WTC11 (cell line): ENCODE measurements around the gene GLRX. TPM values are rescaled to one million over a fixed set of nuclear protein-coding genes. Genes with fewer than 3 reads are reported as not detected.
"Not testable (repeated sequence)": the region's sequence is repeated elsewhere in the genome, so short reads cannot be mapped to it uniquely, and the experiment has no call there.

Source experiments
- ATAC-seq: fragments of 200-7000 bp; cut with Tn5 transposase; 2 replicates; pipeline ENCODE4 v1.10.0; 2021; ENCODE audit warnings: mild to moderate bottlenecking, moderate library complexity
- CTCF ChIA-PET: fragments of 300-600 bp; sonication (Branson Sonifier 250); formaldehyde crosslinking; loops from one replicate; lab custom pipeline; 2021; ENCODE audit warnings: antibody characterized with exemption; lab: Charles Lee
- POLR2A ChIA-PET: fragments of 350-600 bp; sonication (Branson Sonifier 250); formaldehyde crosslinking; loops from one replicate; lab custom pipeline; 2021; ENCODE audit warnings: antibody characterized with exemption; lab: Charles Lee
- DNase-seq: peaks from one replicate; pipeline ENCODE4 v3.0.0; 2021; ENCODE audit warnings: low spot score
- H3K27ac Mint-ChIP-seq: 2 replicates; pipeline ENCODE4 v1.8.0; 2021; ENCODE audit warnings: mixed read lengths
- H3K27me3 Mint-ChIP-seq: 2 replicates; pipeline ENCODE4 v1.8.0; 2021; ENCODE audit warnings: low read depth, mild to moderate bottlenecking, moderate library complexity, mixed read lengths
- H3K36me3 Mint-ChIP-seq: 2 replicates; pipeline ENCODE4 v1.8.0; 2021; ENCODE audit warnings: mixed read lengths
- H3K4me1 Mint-ChIP-seq: 2 replicates; pipeline ENCODE4 v1.8.0; 2022; ENCODE audit warnings: mixed read lengths
- H3K4me3 Mint-ChIP-seq: 2 replicates; pipeline ENCODE4 v1.8.0; 2021; ENCODE audit warnings: mild to moderate bottlenecking, moderate library complexity, mixed read lengths
- H3K9me3 Mint-ChIP-seq: 2 replicates; pipeline ENCODE4 v1.8.0; 2021; ENCODE audit warnings: mixed read lengths
- SMAD4 ChIP-seq: sonication (generic); formaldehyde crosslinking; IDR thresholded peaks from 2 replicates; pipeline ENCODE4 v1.8.0; 2022; ENCODE audit warnings: mild to moderate bottlenecking, missing genetic modification reagents
- ZNF671 ChIP-seq: fragments of 250-450 bp; sonication (Bioruptor Pico); IDR thresholded peaks from 2 replicates; pipeline ENCODE4 v1.8.0; 2021; ENCODE audit warnings: mild to moderate bottlenecking
- total RNA-seq: library from RNA; stranded (reverse); gene quantifications from 3 replicates; pipeline ENCODE4 v1.2.3, GENCODE V29; 2021
- TF ChIP-seq, protein P1 (sequence below): sonication (generic); formaldehyde crosslinking; conservative IDR thresholded peaks from 2 replicates; pipeline ENCODE4 v1.8.1; 2023; ENCODE audit warnings: mild to moderate bottlenecking, low read depth, missing genetic modification reagents, moderate library complexity
- TF ChIP-seq, protein P2 (sequence below): fragments of 250-450 bp; sonication (Bioruptor Pico); IDR thresholded peaks from 2 replicates; pipeline ENCODE4 v1.9.0; 2021; ENCODE audit warnings: mild to moderate bottlenecking
- TF ChIP-seq, protein P3 (sequence below): sonication (generic); formaldehyde crosslinking; IDR thresholded peaks from 2 replicates; pipeline ENCODE4 v1.8.1; 2022; ENCODE audit warnings: missing genetic modification reagents, borderline replicate concordance
- TF ChIP-seq, protein P4 (sequence below): sonication (generic); formaldehyde crosslinking; IDR thresholded peaks from 2 replicates; pipeline ENCODE4 v1.8.1; 2022; ENCODE audit warnings: mild to moderate bottlenecking, missing genetic modification reagents, moderate library complexity, borderline replicate concordance

GLRX gene
- total RNA-seq, 1 experiment from 2014 or later: 15.9 TPM

DNA sequence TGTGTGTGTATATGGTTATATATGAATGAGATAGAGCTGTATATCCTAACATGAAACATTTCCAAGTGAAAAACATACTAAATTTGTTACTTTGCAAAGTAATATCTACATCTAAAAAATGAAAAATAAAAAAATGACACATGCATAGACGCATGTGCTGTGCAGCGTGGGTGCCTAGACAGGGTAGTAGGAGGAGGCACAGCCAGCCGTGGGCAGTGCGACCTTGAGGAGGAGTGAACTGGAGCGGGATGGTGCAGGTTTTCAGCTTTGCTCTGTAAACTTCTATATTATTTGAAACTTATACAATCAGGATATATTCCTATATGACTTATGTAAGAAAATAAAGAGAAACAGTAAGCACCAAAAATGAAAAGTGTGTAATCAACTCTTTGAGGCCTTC, 15.0 kb upstream of the GLRX start (continued):
- TF ChIP-seq, protein P1, sequence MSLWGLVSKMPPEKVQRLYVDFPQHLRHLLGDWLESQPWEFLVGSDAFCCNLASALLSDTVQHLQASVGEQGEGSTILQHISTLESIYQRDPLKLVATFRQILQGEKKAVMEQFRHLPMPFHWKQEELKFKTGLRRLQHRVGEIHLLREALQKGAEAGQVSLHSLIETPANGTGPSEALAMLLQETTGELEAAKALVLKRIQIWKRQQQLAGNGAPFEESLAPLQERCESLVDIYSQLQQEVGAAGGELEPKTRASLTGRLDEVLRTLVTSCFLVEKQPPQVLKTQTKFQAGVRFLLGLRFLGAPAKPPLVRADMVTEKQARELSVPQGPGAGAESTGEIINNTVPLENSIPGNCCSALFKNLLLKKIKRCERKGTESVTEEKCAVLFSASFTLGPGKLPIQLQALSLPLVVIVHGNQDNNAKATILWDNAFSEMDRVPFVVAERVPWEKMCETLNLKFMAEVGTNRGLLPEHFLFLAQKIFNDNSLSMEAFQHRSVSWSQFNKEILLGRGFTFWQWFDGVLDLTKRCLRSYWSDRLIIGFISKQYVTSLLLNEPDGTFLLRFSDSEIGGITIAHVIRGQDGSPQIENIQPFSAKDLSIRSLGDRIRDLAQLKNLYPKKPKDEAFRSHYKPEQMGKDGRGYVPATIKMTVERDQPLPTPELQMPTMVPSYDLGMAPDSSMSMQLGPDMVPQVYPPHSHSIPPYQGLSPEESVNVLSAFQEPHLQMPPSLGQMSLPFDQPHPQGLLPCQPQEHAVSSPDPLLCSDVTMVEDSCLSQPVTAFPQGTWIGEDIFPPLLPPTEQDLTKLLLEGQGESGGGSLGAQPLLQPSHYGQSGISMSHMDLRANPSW: no peak
- TF ChIP-seq, protein P2, sequence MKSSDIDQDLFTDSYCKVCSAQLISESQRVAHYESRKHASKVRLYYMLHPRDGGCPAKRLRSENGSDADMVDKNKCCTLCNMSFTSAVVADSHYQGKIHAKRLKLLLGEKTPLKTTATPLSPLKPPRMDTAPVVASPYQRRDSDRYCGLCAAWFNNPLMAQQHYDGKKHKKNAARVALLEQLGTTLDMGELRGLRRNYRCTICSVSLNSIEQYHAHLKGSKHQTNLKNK: no peak
- TF ChIP-seq, all 79 proteins: peak for 0

DNA sequence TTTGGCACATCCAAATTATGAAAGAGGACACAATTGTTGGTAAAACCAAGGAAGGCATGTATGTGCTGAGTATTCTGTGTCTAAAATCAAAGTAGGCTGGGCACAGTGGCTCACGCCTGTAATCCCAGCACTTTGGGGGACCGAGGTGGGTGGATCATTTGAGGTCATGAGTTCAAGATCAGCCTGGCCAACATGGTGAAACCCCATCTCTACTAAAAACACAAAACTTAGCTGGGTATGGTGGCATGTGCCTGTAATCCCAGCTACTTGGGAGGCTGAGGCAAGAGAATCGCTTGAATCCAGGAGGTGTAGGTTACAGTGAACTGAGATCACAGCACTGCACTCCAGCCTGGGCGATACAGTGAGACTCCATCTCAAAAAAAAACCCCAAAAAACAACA, 14.4 kb upstream of the GLRX start:
- POLR2A ChIA-PET: interaction anchor here (0.6 kb wide), 1 partner anchor 45 kb away, joined by 3 read pairs; no protein-coding TSS in a partner anchor
- H3K4me3 Mint-ChIP-seq, H3K27me3 Mint-ChIP-seq, H3K9me3 Mint-ChIP-seq, H3K36me3 Mint-ChIP-seq, DNase-seq, H3K27ac Mint-ChIP-seq, ATAC-seq: not testable (repeated sequence)
- CTCF ChIA-PET: interaction anchor here (3.4 kb wide), 1 partner anchor 56 kb away, joined by 25 read pairs; no protein-coding TSS in a partner anchor
- H3K4me1 Mint-ChIP-seq: peaks cover 10% of the 10 kb centered on the region

DNA sequence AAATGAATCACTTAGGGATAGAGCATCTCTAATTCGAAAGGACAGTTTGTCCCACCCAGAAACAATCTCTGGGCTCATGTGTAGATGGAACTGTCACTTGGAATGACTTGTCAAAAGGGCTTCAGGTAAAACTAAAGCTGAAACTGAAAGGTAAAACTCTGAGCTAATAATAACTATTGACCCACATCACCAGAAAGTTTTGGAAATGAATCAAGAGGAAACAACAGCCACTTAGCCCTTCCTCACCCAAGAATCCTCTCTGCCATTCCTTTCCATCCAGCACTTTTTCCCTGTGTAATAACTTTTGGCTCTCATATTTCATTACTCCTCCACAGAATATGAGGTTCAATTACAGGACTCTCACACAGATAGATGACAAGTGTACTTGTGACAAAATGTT, 14.0 kb upstream of the GLRX start:
- DNase-seq (no peak), ATAC-seq (no peak)
- TF ChIP-seq, protein P3, sequence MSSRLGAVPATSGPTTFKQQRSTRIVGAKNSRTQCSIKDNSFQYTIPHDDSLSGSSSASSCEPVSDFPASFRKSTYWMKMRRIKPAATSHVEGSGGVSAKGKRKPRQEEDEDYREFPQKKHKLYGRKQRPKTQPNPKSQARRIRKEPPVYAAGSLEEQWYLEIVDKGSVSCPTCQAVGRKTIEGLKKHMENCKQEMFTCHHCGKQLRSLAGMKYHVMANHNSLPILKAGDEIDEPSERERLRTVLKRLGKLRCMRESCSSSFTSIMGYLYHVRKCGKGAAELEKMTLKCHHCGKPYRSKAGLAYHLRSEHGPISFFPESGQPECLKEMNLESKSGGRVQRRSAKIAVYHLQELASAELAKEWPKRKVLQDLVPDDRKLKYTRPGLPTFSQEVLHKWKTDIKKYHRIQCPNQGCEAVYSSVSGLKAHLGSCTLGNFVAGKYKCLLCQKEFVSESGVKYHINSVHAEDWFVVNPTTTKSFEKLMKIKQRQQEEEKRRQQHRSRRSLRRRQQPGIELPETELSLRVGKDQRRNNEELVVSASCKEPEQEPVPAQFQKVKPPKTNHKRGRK (CRISPR knock-in tag): no peak
- no peak for TF ChIP-seq SMAD4 (CRISPR knock-in tag)
- TF ChIP-seq, all 79 proteins: peak for 0
- POLR2A ChIA-PET: no interaction called here
- no peaks in the 10 kb centered on the region; the same call in 1 of the 2 replicates for H3K27me3 Mint-ChIP-seq
- no peak overlapping the region for H3K27ac Mint-ChIP-seq
- CTCF ChIA-PET: interaction anchor here (3.4 kb wide), 1 partner anchor 55 kb away, joined by 25 read pairs; no protein-coding TSS in a partner anchor
- no peak overlapping the region for H3K4me3 Mint-ChIP-seq
- no peaks in the 10 kb centered on the region for H3K36me3 Mint-ChIP-seq
- no peaks in the 10 kb centered on the region for H3K9me3 Mint-ChIP-seq
- H3K4me1 Mint-ChIP-seq: peaks cover 10% of the 10 kb centered on the region

DNA sequence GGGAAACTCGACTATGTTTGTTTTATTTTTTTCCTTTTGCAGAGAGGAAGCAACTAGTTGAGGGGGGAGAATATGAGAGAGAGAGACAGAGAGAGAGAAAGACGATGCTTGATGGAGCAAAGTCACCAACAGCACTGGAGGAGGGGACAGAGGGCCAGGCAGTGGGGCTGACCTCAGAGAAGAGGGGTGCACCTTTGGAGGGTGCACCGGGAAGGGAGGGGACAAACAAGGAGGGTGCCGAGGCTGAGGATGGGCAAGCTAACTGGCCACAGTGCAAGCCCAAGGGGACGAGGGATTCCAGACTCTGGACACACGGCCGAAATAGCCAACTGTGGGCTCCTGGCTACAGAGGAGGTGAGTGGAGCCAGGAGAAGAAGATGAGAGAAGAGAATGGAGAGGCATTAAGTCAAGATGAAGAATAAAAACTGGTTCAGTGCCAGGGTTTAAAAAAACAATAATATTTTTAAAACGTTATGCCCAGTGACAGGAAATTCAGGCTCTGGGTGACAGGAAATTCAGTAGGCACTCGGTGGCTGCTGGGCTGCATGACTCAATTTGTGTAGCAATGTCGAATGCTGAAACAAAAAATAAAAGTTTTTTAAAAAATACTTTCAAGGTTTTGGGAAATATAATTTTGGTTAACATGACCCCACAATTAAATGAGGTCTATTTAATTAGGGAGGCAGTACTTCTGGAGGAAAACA, 13.3 kb upstream of the GLRX start:
- Mint-ChIP-seq H3K4me1 (peaks cover 10% of the 10 kb centered on the region), H3K27ac (no peak overlapping the region), H3K4me3 (no peak overlapping the region; the same call in 1 of the 2 replicates), H3K36me3 (no peaks in the 10 kb centered on the region)
- no peak for DNase-seq
- POLR2A ChIA-PET: no interaction called here
- TF ChIP-seq, protein P4, sequence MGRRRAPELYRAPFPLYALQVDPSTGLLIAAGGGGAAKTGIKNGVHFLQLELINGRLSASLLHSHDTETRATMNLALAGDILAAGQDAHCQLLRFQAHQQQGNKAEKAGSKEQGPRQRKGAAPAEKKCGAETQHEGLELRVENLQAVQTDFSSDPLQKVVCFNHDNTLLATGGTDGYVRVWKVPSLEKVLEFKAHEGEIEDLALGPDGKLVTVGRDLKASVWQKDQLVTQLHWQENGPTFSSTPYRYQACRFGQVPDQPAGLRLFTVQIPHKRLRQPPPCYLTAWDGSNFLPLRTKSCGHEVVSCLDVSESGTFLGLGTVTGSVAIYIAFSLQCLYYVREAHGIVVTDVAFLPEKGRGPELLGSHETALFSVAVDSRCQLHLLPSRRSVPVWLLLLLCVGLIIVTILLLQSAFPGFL (CRISPR knock-in tag): no peak
- TF ChIP-seq, all 79 proteins: peak for 0
- Mint-ChIP-seq H3K27me3 (no peaks in the 10 kb centered on the region; the same call in 1 of the 2 replicates), H3K9me3 (no peaks in the 10 kb centered on the region)
- no peak for ATAC-seq
- CTCF ChIA-PET: interaction anchor here (3.4 kb wide), 1 partner anchor 54 kb away, joined by 25 read pairs; no protein-coding TSS in a partner anchor

DNA sequence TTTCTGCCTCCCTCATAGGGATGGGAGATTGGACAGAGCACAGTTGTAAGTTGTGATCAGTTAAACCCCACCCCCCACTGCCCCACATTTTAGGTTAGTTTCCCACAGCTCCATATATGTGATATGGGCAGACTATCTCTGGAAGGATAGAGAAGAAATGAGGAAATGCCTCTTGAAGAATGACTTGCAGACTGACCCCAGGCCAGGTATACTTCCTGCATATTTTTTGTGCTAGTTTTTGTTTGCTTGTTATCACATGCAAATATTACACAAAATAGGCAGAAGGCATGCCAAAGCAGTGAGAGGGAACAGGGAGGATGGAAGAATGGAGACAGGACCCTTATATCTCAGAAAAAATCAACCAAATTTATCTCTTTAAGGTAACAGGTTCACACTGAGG, 10.1 kb upstream of the GLRX start:
- no peak for TF ChIP-seq ZNF671
- TF ChIP-seq, all 79 proteins: peak for 0
- ChIA-PET CTCF (interaction anchor here (0.9 to 1.8 kb wide), 3 partner anchors 10 to 186 kb away, joined by 3 to 5 read pairs (median 4); partner anchors contain the start of genes GLRX and RFESD), POLR2A (no interaction called here)
- H3K4me1 Mint-ChIP-seq: peaks cover 10% of the 10 kb centered on the region
- ATAC-seq (no peak), DNase-seq (no peak)
- no peaks in the 10 kb centered on the region; the same call in 1 of the 2 replicates for H3K27me3 Mint-ChIP-seq
- H3K9me3 Mint-ChIP-seq: no peaks in the 10 kb centered on the region
- no peaks in the 10 kb centered on the region for H3K36me3 Mint-ChIP-seq
- no peak overlapping the region for H3K4me3 Mint-ChIP-seq
- no peak overlapping the region for H3K27ac Mint-ChIP-seq
